OCI-LY3 (cell line): ENCODE measurements around the gene CNTN5.

ENCODE experiments used
- H2AFZ ChIP-seq: fragments of 200-600, 300-600 bp; shearing (Covaris generic); 2 replicates; pipeline ENCODE4 v1.6.0; 2014; ENCODE audit warnings: antibody characterized with exemption, low read depth, low read length
- H3K27ac ChIP-seq: fragments of 200-600, 300-600 bp; sonication (generic); 2 replicates; pipeline ENCODE4 v1.5.1; 2014; ENCODE audit warnings: mild to moderate bottlenecking, low read length, moderate library complexity, mixed read lengths
- H3K27me3 ChIP-seq: fragments of 200-600, 300-600 bp; sonication (generic); 2 replicates; pipeline ENCODE4 v1.6.1; 2014; ENCODE audit warnings: low read depth, low read length, mixed read lengths
- H3K36me3 ChIP-seq: fragments of 200-600, 300-600 bp; sonication (generic); replicated peaks from 2 replicates; pipeline ENCODE3; 2014; ENCODE audit warnings: low read depth, low read length, mixed read lengths
- H3K4me1 ChIP-seq: fragments of 300-600, 200-600 bp; sonication (generic); 2 replicates; pipeline ENCODE4 v1.6.1; 2014; ENCODE audit warnings: low read length, mixed read lengths
- H3K4me2 ChIP-seq: fragments of 200-600, 300-600 bp; sonication (generic); 2 replicates; pipeline ENCODE4 v1.6.1; 2014; ENCODE audit warnings: low read length, mixed read lengths
- H3K4me3 ChIP-seq: fragments of 300-600, 200-600 bp; sonication (generic); 2 replicates; pipeline ENCODE4 v1.5.1; 2014; ENCODE audit warnings: antibody characterized with exemption, mild to moderate bottlenecking, low read length, moderate library complexity
- H3K79me2 ChIP-seq: fragments of 300-600, 200-600 bp; shearing (Covaris generic); 2 replicates; pipeline ENCODE4 v1.6.1; 2014; ENCODE audit warnings: mild to moderate bottlenecking, low read length, mixed read lengths
- H3K9ac ChIP-seq: fragments of 300-600, 200-600 bp; shearing (Covaris generic); 2 replicates; pipeline ENCODE4 v1.6.0; 2014; ENCODE audit warnings: mild to moderate bottlenecking, low read length, moderate library complexity
- H3K9me3 ChIP-seq: fragments of 200-600, 300-600 bp; shearing (Covaris generic); 2 replicates; pipeline ENCODE4 v1.6.1; 2014; ENCODE audit warnings: low read length, mixed read lengths; ENCODE audit not compliant: insufficient read depth
- H4K20me1 ChIP-seq: fragments of 200-600, 300-600 bp; sonication (generic); 2 replicates; pipeline ENCODE4 v1.6.1; 2016; ENCODE audit warnings: low read length, mixed read lengths; ENCODE audit not compliant: insufficient read depth
- CTCF ChIP-seq: fragments of 200-600, 300-600 bp; sonication (generic); IDR thresholded peaks from 2 replicates; pipeline ENCODE4 v1.5.1; 2014; ENCODE audit warnings: antibody characterized with exemption, low read length, low read depth
- EZH2phosphoT487 ChIP-seq: fragments of 200-600 bp; shearing (Covaris generic); IDR thresholded peaks from 2 replicates; pipeline ENCODE4 v1.6.1; 2018; ENCODE audit warnings: antibody characterized with exemption, mixed run types, low read depth

CNTN5 gene

GRCh38 chr11:99791354-99791753 is 770.6 kb downstream of the CNTN5 start:
- TF ChIP-seq EZH2phosphoT487 = no peak
- no peak for TF ChIP-seq CTCF
- Histone ChIP-seq H3K9me3 (no peaks in the 10 kb centered on the region), H3K27ac (no peak overlapping the region), H3K4me2 (no peak overlapping the region), H3K36me3 (no peaks in the 10 kb centered on the region), H3K4me3 (no peak overlapping the region), H3K79me2 (no peaks in the 10 kb centered on the region), H3K27me3 (no peaks in the 10 kb centered on the region), H2AFZ (no peak overlapping the region), H3K4me1 (no peaks in the 10 kb centered on the region), H3K9ac (no peak overlapping the region), H4K20me1 (no peaks in the 10 kb centered on the region)

- TF ChIP-seq CTCF (no peak), EZH2phosphoT487 (no peak)
- H3K4me1 ChIP-seq = no peaks in the 10 kb centered on the region
- H4K20me1 ChIP-seq = no peaks in the 10 kb centered on the region
- no peaks in the 10 kb centered on the region for H3K27me3 ChIP-seq
- no peak overlapping the region for H2AFZ ChIP-seq
- no peaks in the 10 kb centered on the region for H3K36me3 ChIP-seq
- no peak overlapping the region for H3K9ac ChIP-seq
- H3K9me3 ChIP-seq = no peaks in the 10 kb centered on the region
- no peak overlapping the region for H3K4me3 ChIP-seq
- no peak overlapping the region for H3K27ac ChIP-seq
- H3K79me2 ChIP-seq = no peaks in the 10 kb centered on the region
- H3K4me2 ChIP-seq = no peak overlapping the region
Measured at GRCh38 chr11:99795999-99796398, 775.2 kb downstream of the CNTN5 start.

GRCh38 chr11:99803501-99803900 is 782.8 kb downstream of the CNTN5 start:
- Histone ChIP-seq H3K4me2 (no peak overlapping the region), H3K9me3 (no peaks in the 10 kb centered on the region), H4K20me1 (no peaks in the 10 kb centered on the region), H3K4me1 (no peaks in the 10 kb centered on the region), H3K36me3 (no peaks in the 10 kb centered on the region), H3K4me3 (no peak overlapping the region), H3K9ac (no peak overlapping the region), H3K79me2 (no peaks in the 10 kb centered on the region), H3K27me3 (no peaks in the 10 kb centered on the region), H3K27ac (no peak overlapping the region), H2AFZ (no peak overlapping the region)
- no peak for TF ChIP-seq EZH2phosphoT487
- no peak for TF ChIP-seq CTCF

- Histone ChIP-seq H2AFZ (no peak overlapping the region), H3K79me2 (no peaks in the 10 kb centered on the region)
Measured at GRCh38 chr11:99812516-99812915, 791.8 kb downstream of the CNTN5 start.

More at GRCh38 chr11:99812516-99812915, 791.8 kb downstream of the CNTN5 start:
- Histone ChIP-seq H3K27me3 (no peaks in the 10 kb centered on the region), H3K4me3 (no peak overlapping the region), H3K27ac (no peak overlapping the region), H3K9me3 (no peaks in the 10 kb centered on the region), H4K20me1 (no peaks in the 10 kb centered on the region), H3K4me2 (no peak overlapping the region), H3K36me3 (no peaks in the 10 kb centered on the region), H3K9ac (no peak overlapping the region), H3K4me1 (peaks cover 6% of the 10 kb centered on the region)
- TF ChIP-seq EZH2phosphoT487 (no peak), CTCF (no peak)
